ENCODE results near the gene FDXACB1. TPM values are rescaled to one million over a fixed set of nuclear protein-coding genes. Genes with fewer than 3 reads are reported as not detected.

FDXACB1 gene
- total and polyA plus RNA-seq, 9 of the 15 experiments (the other 6 are each of a cell fraction or from before 2014, with no cell fraction given), result 3.2 to 7.5 (median 5.3) TPM

- TF ChIP-seq ZNF79 (CRISPR knock-in tag; IDR thresholded peaks at IDR 0.05; ENCODE audit: low read depth) (no peak), ZNF165 (CRISPR knock-in tag; IDR thresholded peaks at IDR 0.05; ENCODE audit: borderline replicate concordance) (no peak), ETS2 (tag; IDR thresholded peaks at IDR 0.05; ENCODE audit: borderline replicate concordance, poor library complexity, severe bottlenecking) (no peak), CREBBP (IDR thresholded peaks at IDR 0.05; ENCODE audit: low read depth, low read length) (no peak), ZSCAN32 (CRISPR knock-in tag; IDR thresholded peaks at IDR 0.05) (no peak), NFE2L1 (tag; IDR thresholded peaks at IDR 0.05; ENCODE audit: borderline replicate concordance, low read depth) (no peak), KLF13 (tag; IDR thresholded peaks at IDR 0.05; ENCODE audit: borderline replicate concordance, low read depth) (peak; percentile 84; the same call in 1 of the 2 replicates), PREB (CRISPR knock-in tag; IDR thresholded peaks at IDR 0.05) (no peak), TCF7 (IDR thresholded peaks at IDR 0.05; ENCODE audit: borderline replicate concordance) (no peak), ZNF224 (CRISPR knock-in tag; IDR thresholded peaks at IDR 0.05) (no peak), HMBOX1 (IDR thresholded peaks at IDR 0.05) (no peak), ZNF41 (CRISPR knock-in tag; conservative IDR thresholded peaks at IDR 0.05) (no peak), TEAD2 (tag; IDR thresholded peaks at IDR 0.05) (no peak), ZNF696 (CRISPR knock-in tag; conservative IDR thresholded peaks at IDR 0.05) (no peak), GTF2F1 (IDR thresholded peaks at IDR 0.05; ENCODE audit: low read depth, low read length) (no peak), TAF9B (IDR thresholded peaks at IDR 0.05; ENCODE audit: partially characterized antibody) (no peak), ZNF436 (CRISPR knock-in tag; IDR thresholded peaks at IDR 0.05) (no peak), MEF2D (tag; conservative IDR thresholded peaks at IDR 0.05; ENCODE audit: low read depth) (no peak), NCOA2 (IDR thresholded peaks at IDR 0.05; ENCODE audit: partially characterized antibody in 2 of 2) (no peak), TARDBP (IDR thresholded peaks at IDR 0.05) (no peak), FOXP1 (CRISPR knock-in tag; IDR thresholded peaks at IDR 0.05) (peak; percentile 75; the same call in 1 of the 2 replicates)
- TF ChIP-seq, protein P1, sequence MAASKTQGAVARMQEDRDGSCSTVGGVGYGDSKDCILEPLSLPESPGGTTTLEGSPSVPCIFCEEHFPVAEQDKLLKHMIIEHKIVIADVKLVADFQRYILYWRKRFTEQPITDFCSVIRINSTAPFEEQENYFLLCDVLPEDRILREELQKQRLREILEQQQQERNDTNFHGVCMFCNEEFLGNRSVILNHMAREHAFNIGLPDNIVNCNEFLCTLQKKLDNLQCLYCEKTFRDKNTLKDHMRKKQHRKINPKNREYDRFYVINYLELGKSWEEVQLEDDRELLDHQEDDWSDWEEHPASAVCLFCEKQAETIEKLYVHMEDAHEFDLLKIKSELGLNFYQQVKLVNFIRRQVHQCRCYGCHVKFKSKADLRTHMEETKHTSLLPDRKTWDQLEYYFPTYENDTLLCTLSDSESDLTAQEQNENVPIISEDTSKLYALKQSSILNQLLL (CRISPR knock-in tag; IDR thresholded peaks at IDR 0.05; ENCODE audit: borderline replicate concordance), result no peak
- TF ChIP-seq, protein P2, sequence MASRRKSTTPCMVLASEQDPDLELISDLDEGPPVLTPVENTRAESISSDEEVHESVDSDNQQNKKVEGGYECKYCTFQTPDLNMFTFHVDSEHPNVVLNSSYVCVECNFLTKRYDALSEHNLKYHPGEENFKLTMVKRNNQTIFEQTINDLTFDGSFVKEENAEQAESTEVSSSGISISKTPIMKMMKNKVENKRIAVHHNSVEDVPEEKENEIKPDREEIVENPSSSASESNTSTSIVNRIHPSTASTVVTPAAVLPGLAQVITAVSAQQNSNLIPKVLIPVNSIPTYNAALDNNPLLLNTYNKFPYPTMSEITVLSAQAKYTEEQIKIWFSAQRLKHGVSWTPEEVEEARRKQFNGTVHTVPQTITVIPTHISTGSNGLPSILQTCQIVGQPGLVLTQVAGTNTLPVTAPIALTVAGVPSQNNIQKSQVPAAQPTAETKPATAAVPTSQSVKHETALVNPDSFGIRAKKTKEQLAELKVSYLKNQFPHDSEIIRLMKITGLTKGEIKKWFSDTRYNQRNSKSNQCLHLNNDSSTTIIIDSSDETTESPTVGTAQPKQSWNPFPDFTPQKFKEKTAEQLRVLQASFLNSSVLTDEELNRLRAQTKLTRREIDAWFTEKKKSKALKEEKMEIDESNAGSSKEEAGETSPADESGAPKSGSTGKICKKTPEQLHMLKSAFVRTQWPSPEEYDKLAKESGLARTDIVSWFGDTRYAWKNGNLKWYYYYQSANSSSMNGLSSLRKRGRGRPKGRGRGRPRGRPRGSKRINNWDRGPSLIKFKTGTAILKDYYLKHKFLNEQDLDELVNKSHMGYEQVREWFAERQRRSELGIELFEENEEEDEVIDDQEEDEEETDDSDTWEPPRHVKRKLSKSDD (conservative IDR thresholded peaks at IDR 0.05; ENCODE audit: low read length), result no peak
These were observed 7.9 kb downstream of the FDXACB1 start, which contains the start of gene ALG9 (continued) for GRCh38 chr11:111870886-111871692.

Data from K562 (cell line).